GM12874 (cell line): ENCODE results near the gene TSHZ1.

Experiments
- CTCF ChIP-seq: IDR thresholded peaks from 2 replicates; pipeline ENCODE4 v1.5.1; 2011; ENCODE audit warnings: low read depth, mild to moderate bottlenecking, control low read depth, low read length, moderate library complexity; ENCODE audit not compliant: insufficient read depth

The TSHZ1 gene

GRCh38 chr18:75227535-75228296 is 17.1 kb downstream of the TSHZ1 start:
- no peak for TF ChIP-seq CTCF

DNA sequence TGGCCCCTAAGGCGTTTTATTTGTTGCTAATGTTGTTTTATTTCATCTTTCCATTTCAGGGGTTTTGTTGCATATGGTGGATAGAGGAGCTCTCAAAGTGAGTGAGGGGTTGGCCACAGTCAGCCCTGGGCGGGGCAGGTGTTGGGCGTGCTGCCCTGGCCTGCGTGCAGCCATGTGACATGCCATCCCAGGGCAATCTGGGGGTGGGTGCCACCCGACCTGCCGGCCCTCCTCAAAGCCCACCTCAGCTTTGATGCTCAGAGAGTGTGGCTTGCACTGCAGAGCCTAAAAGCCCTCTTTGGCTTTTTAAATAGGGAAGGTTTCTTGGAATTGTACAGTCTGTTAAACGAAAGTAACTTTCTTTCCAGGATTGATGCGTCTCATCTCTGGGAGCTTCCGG is 18.4 kb downstream of the TSHZ1 start:
- no peak for TF ChIP-seq CTCF

- TF ChIP-seq CTCF, result no peak
These were observed 18.8 kb downstream of the TSHZ1 start for GRCh38 chr18:75229437-75229836.

DNA sequence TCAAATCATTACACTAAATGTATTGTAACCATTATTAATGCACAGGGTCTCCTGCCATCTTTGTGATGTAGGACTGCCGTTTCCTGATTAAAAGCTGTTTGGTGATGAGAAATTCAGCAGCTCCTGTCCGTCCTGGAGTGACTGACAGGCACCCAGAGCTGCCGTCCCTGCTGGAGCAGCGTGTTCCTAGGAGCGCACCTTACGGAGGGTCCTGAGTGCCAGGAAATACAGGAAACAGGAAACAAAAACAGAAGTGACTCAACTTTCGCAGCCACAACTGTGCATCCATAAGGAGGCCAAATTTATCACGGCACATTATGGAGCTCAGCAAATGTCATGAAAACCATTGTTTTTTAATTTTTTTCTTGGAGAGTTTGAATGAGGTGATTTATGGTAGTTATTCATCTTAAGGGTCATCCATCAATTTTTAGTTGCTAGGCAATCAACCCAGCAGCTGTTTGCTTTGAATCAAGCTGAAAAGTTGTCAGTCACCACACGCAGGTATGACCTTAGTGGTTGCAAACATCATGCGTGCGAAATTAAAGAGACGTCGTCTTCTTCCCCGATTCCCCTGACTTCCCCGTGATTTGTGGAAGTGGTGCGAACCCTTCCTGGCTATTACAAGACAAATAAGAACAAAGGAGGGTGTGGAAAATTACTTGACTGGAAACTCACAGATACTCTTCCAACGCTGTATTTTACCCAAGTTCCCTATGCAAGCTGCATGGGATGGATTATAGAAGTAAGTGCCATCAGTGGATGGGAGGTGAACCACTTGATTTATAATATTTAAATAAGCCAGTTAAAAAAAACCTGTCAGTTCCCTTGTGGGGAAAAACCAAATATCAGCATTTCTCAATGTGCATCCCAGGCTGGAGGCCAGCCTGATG is 19.8 kb downstream of the TSHZ1 start:
- TF ChIP-seq CTCF, result no peak

GRCh38 chr18:75231053-75231406 is 20.4 kb downstream of the TSHZ1 start:
- TF ChIP-seq CTCF, result no peak

GRCh38 chr18:75234901-75235300 is 24.3 kb downstream of the TSHZ1 start:
- TF ChIP-seq CTCF, result no peak

- TF ChIP-seq CTCF, result no peak
These were observed 25.3 kb downstream of the TSHZ1 start for GRCh38 chr18:75235896-75236295.
